H1 (cell line): ENCODE results near the gene KLHL14. TPM values are rescaled to one million over a fixed set of nuclear protein-coding genes. Genes with fewer than 3 reads are reported as not detected.

Experiments used
- ATF2 ChIP-seq: IDR thresholded peaks from 2 replicates; pipeline ENCODE4 v1.6.1; 2012; ENCODE audit warnings: low read length, inconsistent platforms
- BACH1 ChIP-seq: IDR thresholded peaks from 2 replicates; pipeline ENCODE4 v1.6.1; 2012; ENCODE audit warnings: low read length, improper control_type of control experiment
- CBX8 ChIP-seq: fragments of 300-800, 300-1000 bp; sonication (generic); IDR thresholded peaks from 2 replicates; pipeline ENCODE4 v1.7.1; 2016; ENCODE audit warnings: low read depth, low read length, borderline replicate concordance
- CTCF ChIP-seq, 3 experiments: IDR thresholded peaks; 1 replicate in 2 of 3; 2 replicates in 1 of 3; pipeline versions ENCODE4 v1.5.1 to v1.6.1; 2011; ENCODE audit warnings: low read length in 3 of 3, mild to moderate bottlenecking in 3 of 3, inconsistent platforms in 2 of 3, low read depth in 1 of 3, moderate library complexity in 1 of 3; ENCODE audit not compliant: insufficient read depth in 1 of 3; ENCODE audit errors: control extremely low read depth in 1 of 3
- EP300 ChIP-seq, 2 experiments: IDR thresholded peaks; 1 replicate in 1 of 2; 2 replicates in 1 of 2; pipeline ENCODE4 v1.6.1; 2011 to 2012; ENCODE audit warnings: low read depth in 2 of 2, low read length in 2 of 2, mild to moderate bottlenecking in 2 of 2, borderline replicate concordance in 1 of 2, inconsistent platforms in 1 of 2, moderate library complexity in 1 of 2
- HDAC2 ChIP-seq, 2 experiments: fragments of 300-600 bp in 1 of 2; sonication (generic) in 1 of 2; IDR thresholded peaks; 2 replicates each; pipeline ENCODE4 v1.6.1; 2011 to 2012; ENCODE audit warnings: low read depth in 2 of 2, low read length in 2 of 2, mild to moderate bottlenecking in 2 of 2, moderate library complexity in 2 of 2, borderline replicate concordance in 1 of 2, inconsistent platforms in 1 of 2
- JUN ChIP-seq: IDR thresholded peaks from 2 replicates; pipeline ENCODE4 v1.6.1; 2011; ENCODE audit warnings: low read depth, mild to moderate bottlenecking, improper control_type of control experiment, low read length
- JUND ChIP-seq: IDR thresholded peaks from 2 replicates; pipeline ENCODE4 v1.6.1; 2011; ENCODE audit warnings: mild to moderate bottlenecking, improper control_type of control experiment, low read length
- KDM4A ChIP-seq: IDR thresholded peaks from one replicate; pipeline ENCODE4 v1.7.1; 2012; ENCODE audit warnings: low read depth, mild to moderate bottlenecking, moderate library complexity, low read length, inconsistent platforms; ENCODE audit not compliant: severe bottlenecking
- RBBP5 ChIP-seq: IDR thresholded peaks from 2 replicates; pipeline ENCODE4 v1.7.1; 2012; ENCODE audit warnings: low read depth, mild to moderate bottlenecking, inconsistent platforms, low read length, moderate library complexity, borderline replicate concordance
- RXRA ChIP-seq: IDR thresholded peaks from 2 replicates; pipeline ENCODE4 v1.6.1; 2011; ENCODE audit warnings: low read depth, mild to moderate bottlenecking, low read length, moderate library complexity; ENCODE audit not compliant: insufficient read depth
- SIRT6 ChIP-seq: IDR thresholded peaks from one replicate; pipeline ENCODE4 v1.7.1; 2012; ENCODE audit warnings: low read length, inconsistent platforms
- SP1 ChIP-seq: IDR thresholded peaks from 2 replicates; pipeline ENCODE4 v1.6.1; 2011; ENCODE audit warnings: low read depth, low read length
- TAF7 ChIP-seq: optimal IDR thresholded peaks from 2 replicates; pipeline ENCODE3; 2011; ENCODE audit warnings: low read depth, mild to moderate bottlenecking, inconsistent platforms, low read length, moderate library complexity, borderline replicate concordance
- TBP ChIP-seq: IDR thresholded peaks from 2 replicates; pipeline ENCODE4 v1.6.1; 2011; ENCODE audit warnings: low read depth, low read length, improper control_type of control experiment
- TCF12 ChIP-seq: IDR thresholded peaks from 2 replicates; pipeline ENCODE4 v1.6.1; 2011; ENCODE audit warnings: low read depth, mild to moderate bottlenecking, low read length
- TEAD4 ChIP-seq: IDR thresholded peaks from 2 replicates; pipeline ENCODE4 v1.6.1; 2012; ENCODE audit warnings: low read depth, low read length, inconsistent platforms, mixed read lengths
- YY1 ChIP-seq: IDR thresholded peaks from 2 replicates; pipeline ENCODE4 v1.6.1; 2011; ENCODE audit warnings: low read depth, mild to moderate bottlenecking, low read length
- polyA plus RNA-seq, 7 experiments: library from polyadenylated mRNA; depleted of rRNA in 3 of 7; stranded (reverse) in 5 of 7; unstranded in 2 of 7; fragments of >200 nt in 5 of 7; fragments of 200-250 nt in 2 of 7; gene quantifications; 1 replicate in 5 of 7; 2 replicates in 1 of 7; 4 replicates in 1 of 7; pipeline versions ENCODE4 v1.2.1 to v1.2.3, GENCODE V29; 2011 to 2013; ENCODE audit warnings: missing spikeins in 2 of 7, mixed read lengths in 2 of 7
- total RNA-seq: library from RNA; stranded (reverse); fragmentation: NEBNext Ultra II Directional; extraction: Animal tissue kit (Norgen Biotek cat#: 25700); gene quantifications from 2 replicates; pipeline ENCODE4 v1.2.1, GENCODE V29; 2021
- TF ChIP-seq, protein P1 (sequence below): IDR thresholded peaks from 2 replicates; pipeline ENCODE4 v1.6.1; 2012; ENCODE audit warnings: inconsistent platforms
- TF ChIP-seq, protein P2 (sequence below): IDR thresholded peaks from 2 replicates; pipeline ENCODE4 v1.6.1; 2012; ENCODE audit warnings: inconsistent platforms

Gene KLHL14
- total and polyA plus RNA-seq, 2 of the 8 experiments (the other 6 are each of a cell fraction or from before 2014, with no cell fraction given), result 1.1 to 1.2 TPM

DNA sequence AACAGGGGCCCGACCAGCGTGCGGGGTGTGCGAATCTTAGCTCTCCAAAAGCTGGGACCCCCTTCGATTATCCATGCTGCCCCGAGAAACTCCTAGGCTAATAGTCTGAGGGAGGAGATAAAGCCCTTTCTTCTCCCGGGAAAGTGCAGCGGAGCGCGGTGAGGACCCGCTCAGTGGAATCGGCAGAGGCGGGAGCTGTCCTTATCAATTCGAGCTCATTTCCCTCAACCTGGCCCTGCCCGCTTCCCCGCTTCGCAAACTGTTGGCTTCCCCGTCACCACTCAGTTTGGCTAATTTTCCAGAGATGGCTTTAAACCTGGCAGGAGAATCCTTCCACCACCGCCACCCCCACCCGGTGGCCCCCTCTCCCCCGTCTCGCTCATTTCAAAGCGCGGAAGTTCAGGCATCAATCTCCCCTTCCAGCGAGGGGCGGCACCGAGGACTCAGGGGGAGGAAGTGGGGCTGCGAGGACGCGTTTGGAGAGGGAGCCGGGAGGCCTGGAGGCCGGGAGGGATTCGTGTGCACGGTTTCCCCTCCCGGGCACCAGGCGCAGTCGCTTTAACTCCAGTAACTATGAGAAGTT is 1.6 kb downstream of the KLHL14 start (continued):
- TF ChIP-seq CTCF (IDR thresholded peaks at IDR 0.05; ENCODE audit: control extremely low read depth in 1 of 3, insufficient read depth in 1 of 3, low read depth in 1 of 3, low read length in 3 of 3) (no peak), TBP (0 out of 2 replicates have a peak, but pooled peaks have one; percentile 30), JUND (no peak), BACH1 (no peak), TEAD4 (no peak), TAF7 (no peak), EP300 (IDR thresholded peaks at IDR 0.05; ENCODE audit: borderline replicate concordance in 1 of 2, low read depth in 2 of 2, low read length in 2 of 2) (no peak), RBBP5 (peak; percentile 24; the same call in 1 of the 2 replicates), SIRT6 (no peak), ATF2 (no peak), TCF12 (no peak), JUN (no peak), SP1 (no peak), CBX8 (no peak), RXRA (no peak), HDAC2 (IDR thresholded peaks at IDR 0.05; ENCODE audit: borderline replicate concordance in 1 of 2, low read depth in 2 of 2, low read length in 2 of 2) (no peak), YY1 (no peak), KDM4A (peak; percentile 16)
- TF ChIP-seq, protein P1, sequence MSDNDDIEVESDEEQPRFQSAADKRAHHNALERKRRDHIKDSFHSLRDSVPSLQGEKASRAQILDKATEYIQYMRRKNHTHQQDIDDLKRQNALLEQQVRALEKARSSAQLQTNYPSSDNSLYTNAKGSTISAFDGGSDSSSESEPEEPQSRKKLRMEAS, result 0 out of 2 replicates have a peak, but pooled peaks have one; percentile 9
- TF ChIP-seq, protein P2, sequence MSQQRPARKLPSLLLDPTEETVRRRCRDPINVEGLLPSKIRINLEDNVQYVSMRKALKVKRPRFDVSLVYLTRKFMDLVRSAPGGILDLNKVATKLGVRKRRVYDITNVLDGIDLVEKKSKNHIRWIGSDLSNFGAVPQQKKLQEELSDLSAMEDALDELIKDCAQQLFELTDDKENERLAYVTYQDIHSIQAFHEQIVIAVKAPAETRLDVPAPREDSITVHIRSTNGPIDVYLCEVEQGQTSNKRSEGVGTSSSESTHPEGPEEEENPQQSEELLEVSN, result no peak
